Urinary bladder (tissue), 4 donors: ENCODE results near the gene DOCK8. TPM values are rescaled to one million over a fixed set of nuclear protein-coding genes. Genes with fewer than 3 reads are reported as not detected.

Source experiments
- DNase-seq: peaks from one replicate; pipeline ENCODE4 v3.0.0-alpha.2; 2015; ENCODE audit errors: extremely low spot score
- H3K27ac ChIP-seq: one replicate; pipeline ENCODE4 v1.5.1; 2013; ENCODE audit warnings: low read depth, mild to moderate bottlenecking, moderate library complexity
- H3K36me3 ChIP-seq: one replicate; pipeline ENCODE4 v1.6.1; 2013; ENCODE audit warnings: mild to moderate bottlenecking, moderate library complexity; ENCODE audit not compliant: insufficient read depth
- H3K4me1 ChIP-seq: one replicate; pipeline ENCODE4 v1.6.1; 2013; ENCODE audit warnings: mild to moderate bottlenecking, moderate library complexity; ENCODE audit not compliant: insufficient read depth
- H3K4me3 ChIP-seq: one replicate; pipeline ENCODE4 v1.5.1; 2013; ENCODE audit warnings: low read depth, low read length
- WGBS: extraction: QIAGEN DNeasy Blood & Tissue Kit; methylation state at CpG from one replicate; pipeline ENCODE4 v1.1.7; 2013; 5-methylcytosine and 5-hydroxymethylcytosine counted together
- polyA plus RNA-seq: library from polyadenylated mRNA; stranded (reverse); fragments of 200-250 nt; gene quantifications from one replicate; pipeline ENCODE4 v1.2.3, GENCODE V29; 2013
- total RNA-seq: library from RNA; depleted of rRNA; stranded (reverse); fragments of >200 nt; gene quantifications from one replicate; pipeline ENCODE4 v1.2.3, GENCODE V29; 2014
- donor health status: healthy with polysubstance abuse.
- donor health status: healthy.

DOCK8 gene
- total and polyA plus RNA-seq, 2 donors: 5.2 to 12.5 TPM

DNA sequence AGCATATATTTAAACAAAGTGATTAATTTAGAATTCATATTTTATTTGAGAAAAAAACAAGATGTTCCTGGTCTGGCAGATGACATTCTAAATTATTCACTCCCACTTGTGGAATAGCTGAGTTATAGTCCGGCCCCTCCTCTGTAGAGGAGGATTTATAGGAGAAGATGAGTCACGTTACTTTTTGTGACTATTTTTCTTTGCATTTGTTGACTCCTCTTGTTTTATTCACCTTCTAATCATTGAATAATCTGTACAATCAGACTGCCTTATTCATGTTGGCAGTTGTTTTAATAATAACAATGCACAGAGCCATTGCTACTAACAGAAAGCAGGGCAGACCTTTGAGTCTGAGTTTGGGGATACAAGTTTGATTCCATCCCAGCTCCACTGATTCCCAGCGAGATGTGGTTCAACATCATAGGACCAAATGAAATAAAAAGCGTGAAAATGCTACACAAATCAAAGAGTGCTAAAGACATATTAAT, 23.2 kb downstream of the DOCK8 start:
- H3K36me3 ChIP-seq: no peaks in the 10 kb centered on the region
- no peaks in the 10 kb centered on the region for H3K4me1 ChIP-seq
- DNase-seq: no peak
- H3K4me3 ChIP-seq: no peak overlapping the region
- no peak overlapping the region for H3K27ac ChIP-seq
- WGBS: 67% methylated on average over 4 of the region's 4 CpGs

GRCh38 chr9:242461-243080, 27.9 kb downstream of the DOCK8 start:
- Histone ChIP-seq H3K36me3 (no peaks in the 10 kb centered on the region), H3K4me3 (no peak overlapping the region), H3K4me1 (no peaks in the 10 kb centered on the region), H3K27ac (no peak overlapping the region)
- 44% methylated on average over 5 of the region's 5 CpGs for WGBS
- DNase-seq: no peak

- Histone ChIP-seq H3K4me1 (no peaks in the 10 kb centered on the region), H3K36me3 (no peaks in the 10 kb centered on the region), H3K4me3 (no peak overlapping the region), H3K27ac (no peak overlapping the region)
- DNase-seq: no peak
- WGBS: 77% methylated on average over 2 of the region's 2 CpGs
Observed at GRCh38 chr9:248278-248961, 33.8 kb downstream of the DOCK8 start.

DNA sequence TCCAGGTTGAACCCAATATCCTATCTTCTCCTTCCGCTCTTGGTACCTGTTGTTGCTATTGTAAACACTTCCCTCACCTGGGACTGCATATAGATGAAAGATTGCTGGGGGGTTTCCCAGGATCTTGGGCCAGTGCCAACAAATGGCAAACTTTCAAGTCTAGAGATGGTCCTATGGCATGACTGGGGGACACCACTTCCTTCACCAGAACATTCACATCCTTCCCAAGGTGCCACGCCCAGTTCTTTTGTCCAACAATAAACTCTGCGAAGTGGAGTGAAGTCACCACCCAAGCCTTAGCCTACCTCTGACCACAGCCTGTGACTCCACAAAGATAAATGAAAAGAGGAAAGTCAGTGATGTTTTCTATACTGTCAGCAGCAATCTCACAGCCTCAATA, 34.4 kb downstream of the DOCK8 start:
- H3K27ac ChIP-seq: no peak overlapping the region
- no peak for DNase-seq
- no peaks in the 10 kb centered on the region for H3K36me3 ChIP-seq
- H3K4me3 ChIP-seq: no peak overlapping the region
- 81% methylated on average over 3 of the region's 3 CpGs for WGBS
- H3K4me1 ChIP-seq: no peaks in the 10 kb centered on the region

DNA sequence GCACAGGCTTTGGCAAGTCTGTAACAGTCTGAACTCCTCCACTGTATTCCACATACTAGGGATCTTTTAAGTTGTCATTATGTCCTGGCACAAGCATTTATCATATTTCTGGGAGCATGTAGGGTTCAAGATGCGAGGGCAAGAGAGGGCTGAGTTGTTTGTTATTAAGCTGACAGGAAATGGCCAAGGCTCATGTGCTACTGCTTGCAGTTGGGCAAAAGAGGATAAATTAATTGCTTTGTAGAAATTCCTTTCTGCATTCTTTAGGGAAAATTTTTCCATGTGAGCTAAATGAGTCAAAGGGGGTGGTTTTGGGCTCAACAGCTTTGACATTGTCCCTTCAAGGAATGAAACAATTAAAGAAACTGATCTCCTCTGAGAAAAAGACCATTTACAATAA, 35.4 kb downstream of the DOCK8 start:
- Histone ChIP-seq H3K4me3 (no peak overlapping the region), H3K36me3 (no peaks in the 10 kb centered on the region), H3K4me1 (no peaks in the 10 kb centered on the region), H3K27ac (no peak overlapping the region)
- DNase-seq: no peak
- 61% methylated on average over 1 of the region's 1 CpG for WGBS

DNA sequence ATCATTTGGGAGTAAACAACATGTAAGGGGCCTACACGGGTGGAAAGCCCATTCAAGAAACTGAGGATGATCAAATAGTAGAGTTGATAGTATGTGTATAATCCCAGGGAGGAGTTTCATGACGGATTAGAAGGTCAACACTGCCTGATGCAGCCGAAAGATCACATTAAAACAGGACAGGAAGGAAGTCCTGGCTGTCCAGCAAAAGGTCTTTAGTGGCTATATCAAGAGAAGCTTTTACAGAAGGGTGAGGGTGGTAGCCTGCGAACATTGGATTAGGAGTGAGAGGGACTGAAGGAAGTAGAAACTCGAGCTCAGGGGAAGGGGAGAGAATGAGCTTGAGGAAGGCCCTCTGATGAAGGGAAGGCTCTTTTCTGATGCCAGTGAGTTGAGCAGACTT, 36.0 kb downstream of the DOCK8 start:
- no peak overlapping the region for H3K27ac ChIP-seq
- no peaks in the 10 kb centered on the region for H3K4me1 ChIP-seq
- 42% methylated on average over 5 of the region's 5 CpGs for WGBS
- DNase-seq: no peak
- H3K4me3 ChIP-seq: no peak overlapping the region
- H3K36me3 ChIP-seq: no peaks in the 10 kb centered on the region

- H3K4me1 ChIP-seq: no peaks in the 10 kb centered on the region
- DNase-seq: no peak
- 74% methylated on average over 5 of the region's 5 CpGs for WGBS
- no peak overlapping the region for H3K27ac ChIP-seq
- H3K36me3 ChIP-seq: no peaks in the 10 kb centered on the region
- H3K4me3 ChIP-seq: no peak overlapping the region
Observed at GRCh38 chr9:251398-251797, 36.7 kb downstream of the DOCK8 start.

- Histone ChIP-seq H3K4me3 (no peak overlapping the region), H3K36me3 (no peaks in the 10 kb centered on the region), H3K4me1 (no peaks in the 10 kb centered on the region), H3K27ac (no peak overlapping the region)
- 65% methylated on average over 3 of the region's 3 CpGs for WGBS
- no peak for DNase-seq
Observed at GRCh38 chr9:253539-253938, 38.9 kb downstream of the DOCK8 start.

GRCh38 chr9:254516-254915, 39.9 kb downstream of the DOCK8 start:
- Histone ChIP-seq H3K4me3 (no peak overlapping the region), H3K27ac (no peak overlapping the region), H3K4me1 (no peaks in the 10 kb centered on the region), H3K36me3 (no peaks in the 10 kb centered on the region)
- no peak for DNase-seq
- 84% methylated on average over 4 of the region's 4 CpGs for WGBS

GRCh38 chr9:257957-258356, 43.3 kb downstream of the DOCK8 start:
- Histone ChIP-seq H3K4me1 (no peaks in the 10 kb centered on the region), H3K4me3 (no peak overlapping the region), H3K27ac (no peak overlapping the region), H3K36me3 (no peaks in the 10 kb centered on the region)
- 33% methylated on average over 1 of the region's 1 CpG for WGBS
- DNase-seq: no peak

GRCh38 chr9:259405-260404, 45.0 kb downstream of the DOCK8 start:
- no peaks in the 10 kb centered on the region for H3K4me1 ChIP-seq
- DNase-seq: no peak
- H3K36me3 ChIP-seq: no peaks in the 10 kb centered on the region
- no peak overlapping the region for H3K27ac ChIP-seq
- WGBS: 44% methylated on average over 2 of the region's 2 CpGs
- H3K4me3 ChIP-seq: no peak overlapping the region

DNA sequence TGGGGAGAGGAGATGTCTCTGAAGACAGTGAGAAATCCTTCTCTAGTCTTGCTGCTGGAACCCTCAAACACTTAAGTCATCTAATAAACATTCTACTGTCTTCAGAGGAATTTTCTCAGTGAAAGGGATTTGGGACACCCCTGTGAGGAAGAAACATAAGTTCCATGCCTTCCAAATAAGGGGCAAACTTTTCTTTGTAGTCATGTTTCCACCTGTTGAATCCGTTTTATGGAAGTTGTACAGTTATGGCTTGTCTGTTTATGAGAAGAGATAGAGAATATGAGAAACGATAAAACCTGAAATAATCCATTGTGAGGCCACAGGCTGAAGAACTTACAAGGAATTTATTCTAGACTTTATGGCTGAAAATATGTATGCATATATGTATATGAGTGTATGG, 49.6 kb downstream of the DOCK8 start:
- Histone ChIP-seq H3K4me3 (no peak overlapping the region), H3K36me3 (no peaks in the 10 kb centered on the region), H3K4me1 (no peaks in the 10 kb centered on the region), H3K27ac (no peak overlapping the region)
- no peak for DNase-seq
- WGBS: 18% methylated on average over 2 of the region's 2 CpGs

GRCh38 chr9:265209-265870, 50.7 kb downstream of the DOCK8 start:
- DNase-seq: no peak
- 36% methylated on average over 7 of the region's 7 CpGs for WGBS
- no peak overlapping the region for H3K4me3 ChIP-seq
- H3K4me1 ChIP-seq: no peaks in the 10 kb centered on the region
- H3K36me3 ChIP-seq: no peaks in the 10 kb centered on the region
- H3K27ac ChIP-seq: no peak overlapping the region
